Loucy (cell line): ENCODE measurements around the gene APC2.

Experiments used
- H2AFZ ChIP-seq: fragments of 200-600 bp; sonication (generic); 2 replicates; pipeline ENCODE4 v1.6.0; 2016; ENCODE audit warnings: antibody characterized with exemption, mild to moderate bottlenecking, low read length, moderate library complexity
- H3F3A ChIP-seq: fragments of 200-600 bp; 2 replicates; pipeline ENCODE4 v1.6.0; 2016; ENCODE audit warnings: antibody characterized with exemption, low read depth, mild to moderate bottlenecking
- H3K27me3 ChIP-seq: fragments of 200-600 bp; sonication (generic); 2 replicates; pipeline ENCODE4 v1.6.1; 2014; ENCODE audit warnings: low read length, mild to moderate bottlenecking; ENCODE audit not compliant: insufficient read depth, poor library complexity, severe bottlenecking
- H3K36me3 ChIP-seq: fragments of 200-600 bp; sonication (generic); 2 replicates; pipeline ENCODE4 v1.6.1; 2016; ENCODE audit warnings: low read length; ENCODE audit not compliant: insufficient read depth
- H3K4me1 ChIP-seq: fragments of 200-600 bp; sonication (generic); 2 replicates; pipeline ENCODE4 v1.5.1; 2014; ENCODE audit warnings: low read length, mild to moderate bottlenecking; ENCODE audit not compliant: insufficient read depth, poor library complexity, severe bottlenecking
- H3K4me2 ChIP-seq: fragments of 200-600 bp; sonication (generic); 2 replicates; pipeline ENCODE4 v1.6.0; 2014; ENCODE audit warnings: antibody characterized with exemption, low read length, low read depth, mild to moderate bottlenecking; ENCODE audit not compliant: poor library complexity, severe bottlenecking
- H3K4me3 ChIP-seq: fragments of 200-600 bp; sonication (generic); 2 replicates; pipeline ENCODE4 v1.5.1; 2014; ENCODE audit warnings: low read length, mild to moderate bottlenecking, mixed read lengths; ENCODE audit not compliant: poor library complexity, severe bottlenecking
- H3K79me2 ChIP-seq: fragments of 200-600 bp; sonication (generic); 2 replicates; pipeline ENCODE4 v1.6.1; 2014; ENCODE audit warnings: low read length; ENCODE audit not compliant: insufficient read depth
- H3K9ac ChIP-seq: fragments of 200-600 bp; sonication (generic); 2 replicates; pipeline ENCODE4 v1.6.0; 2014; ENCODE audit warnings: mild to moderate bottlenecking, low read depth, low read length, moderate library complexity; ENCODE audit not compliant: poor library complexity, severe bottlenecking
- H3K9me2 ChIP-seq: fragments of 200-600 bp; sonication (generic); replicated peaks from 2 replicates; pipeline ENCODE4 v1.6.1; 2016; ENCODE audit warnings: low read depth, low read length, mixed read lengths
- H3K9me3 ChIP-seq: fragments of 200-600 bp; sonication (generic); 2 replicates; pipeline ENCODE4 v1.6.1; 2014; ENCODE audit warnings: mild to moderate bottlenecking, antibody characterized with exemption, low read length, low read depth; ENCODE audit not compliant: insufficient read depth
- H4K20me1 ChIP-seq: fragments of 200-600 bp; sonication (generic); 2 replicates; pipeline ENCODE4 v1.6.0; 2014; ENCODE audit warnings: antibody characterized with exemption, low read length, mild to moderate bottlenecking; ENCODE audit not compliant: insufficient read depth, poor library complexity, severe bottlenecking
- EZH2phosphoT487 ChIP-seq: fragments of 200-600 bp; IDR thresholded peaks from 2 replicates; pipeline ENCODE4 v1.6.1; 2018; ENCODE audit warnings: antibody characterized with exemption, mild to moderate bottlenecking, moderate library complexity, borderline replicate concordance
- TF ChIP-seq, protein P1 (sequence below): fragments of 200-600 bp; sonication (generic); conservative IDR thresholded peaks from 2 replicates; pipeline ENCODE4 v1.5.1; 2014; ENCODE audit warnings: mild to moderate bottlenecking, antibody characterized with exemption, low read length

Gene APC2

DNA sequence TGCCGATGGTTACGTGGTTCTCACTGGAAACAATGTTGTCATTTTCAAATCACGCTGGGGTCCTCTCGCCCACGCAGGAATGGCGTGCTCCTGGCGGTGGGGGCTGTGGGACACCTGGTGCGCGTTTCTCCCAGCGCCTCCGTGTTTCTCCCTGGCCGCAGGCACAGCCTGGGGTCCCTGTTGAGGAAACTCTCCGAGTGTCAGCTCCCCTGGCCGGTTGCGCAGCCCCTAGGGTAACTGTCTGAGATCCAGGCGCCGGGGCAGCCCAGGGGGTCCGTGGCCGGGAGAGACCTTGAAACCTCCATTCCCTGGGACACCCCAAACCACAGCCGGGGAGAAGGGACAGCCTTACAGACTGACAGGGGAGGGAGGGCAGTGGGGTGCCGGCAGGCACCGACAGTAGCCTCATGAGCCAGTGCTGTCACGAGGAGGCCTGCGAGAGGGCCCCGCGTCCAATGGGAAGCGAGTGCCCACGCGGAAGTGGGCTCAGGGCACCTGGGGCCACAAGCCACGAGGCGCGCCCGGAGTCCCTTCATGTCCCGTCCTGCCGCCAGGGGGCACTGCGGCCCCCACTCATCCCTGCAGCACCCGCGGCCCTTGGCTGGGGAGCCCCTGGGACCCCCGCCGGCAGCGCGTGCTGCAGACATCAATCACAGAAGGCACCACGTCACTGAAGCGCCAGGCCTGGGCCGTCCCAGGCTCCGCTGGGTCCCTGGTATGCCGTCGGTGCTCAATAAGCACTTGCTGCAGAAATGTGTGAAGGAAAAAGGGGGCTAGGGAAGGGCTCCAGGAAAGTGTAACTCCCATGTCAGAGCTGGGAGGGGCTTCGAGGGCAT lies 53.4 kb downstream of the APC2 start:
- H3K79me2 ChIP-seq, result no peaks in the 10 kb centered on the region
- no peaks in the 10 kb centered on the region for H3K9me2 ChIP-seq
- no peaks in the 10 kb centered on the region for H3K9me3 ChIP-seq
- H3K4me1 ChIP-seq, result peaks cover 5% of the 10 kb centered on the region
- no peak overlapping the region for H3K9ac ChIP-seq
- H3K36me3 ChIP-seq, result no peaks in the 10 kb centered on the region
- no peak for TF ChIP-seq EZH2phosphoT487
- TF ChIP-seq, protein P1, sequence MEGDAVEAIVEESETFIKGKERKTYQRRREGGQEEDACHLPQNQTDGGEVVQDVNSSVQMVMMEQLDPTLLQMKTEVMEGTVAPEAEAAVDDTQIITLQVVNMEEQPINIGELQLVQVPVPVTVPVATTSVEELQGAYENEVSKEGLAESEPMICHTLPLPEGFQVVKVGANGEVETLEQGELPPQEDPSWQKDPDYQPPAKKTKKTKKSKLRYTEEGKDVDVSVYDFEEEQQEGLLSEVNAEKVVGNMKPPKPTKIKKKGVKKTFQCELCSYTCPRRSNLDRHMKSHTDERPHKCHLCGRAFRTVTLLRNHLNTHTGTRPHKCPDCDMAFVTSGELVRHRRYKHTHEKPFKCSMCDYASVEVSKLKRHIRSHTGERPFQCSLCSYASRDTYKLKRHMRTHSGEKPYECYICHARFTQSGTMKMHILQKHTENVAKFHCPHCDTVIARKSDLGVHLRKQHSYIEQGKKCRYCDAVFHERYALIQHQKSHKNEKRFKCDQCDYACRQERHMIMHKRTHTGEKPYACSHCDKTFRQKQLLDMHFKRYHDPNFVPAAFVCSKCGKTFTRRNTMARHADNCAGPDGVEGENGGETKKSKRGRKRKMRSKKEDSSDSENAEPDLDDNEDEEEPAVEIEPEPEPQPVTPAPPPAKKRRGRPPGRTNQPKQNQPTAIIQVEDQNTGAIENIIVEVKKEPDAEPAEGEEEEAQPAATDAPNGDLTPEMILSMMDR, result peak; percentile 73
- H2AFZ ChIP-seq, result peak overlapping the region; percentile 74
- no peaks in the 10 kb centered on the region for H3K27me3 ChIP-seq
- no peaks in the 10 kb centered on the region for H4K20me1 ChIP-seq
- H3K4me2 ChIP-seq, result peak overlapping the region; percentile 9
- 0 out of 2 replicates have a peak, but pooled peaks cover 2% of the 10 kb centered on the region for H3F3A ChIP-seq
- H3K4me3 ChIP-seq, result no peak overlapping the region

- Histone ChIP-seq H3K4me3 (no peak overlapping the region), H3K4me1 (peaks cover 8% of the 10 kb centered on the region), H3K4me2 (peak overlapping the region; percentile 9), H3K27me3 (no peaks in the 10 kb centered on the region), H4K20me1 (no peaks in the 10 kb centered on the region), H3K9me2 (no peaks in the 10 kb centered on the region), H3F3A (0 out of 2 replicates have a peak, but pooled peaks cover 6% of the 10 kb centered on the region), H3K36me3 (no peaks in the 10 kb centered on the region), H3K9me3 (no peaks in the 10 kb centered on the region), H3K79me2 (no peaks in the 10 kb centered on the region), H3K9ac (no peak overlapping the region), H2AFZ (peak overlapping the region; percentile 18; the same call in 1 of the 2 replicates)
- TF ChIP-seq, protein P1, result no peak
- TF ChIP-seq EZH2phosphoT487, result no peak
Measured at GRCh38 chr19:1503925-1504773, 54.2 kb downstream of the APC2 start.

GRCh38 chr19:1505012-1505411 lies 55.1 kb downstream of the APC2 start:
- Histone ChIP-seq H3K36me3 (no peaks in the 10 kb centered on the region), H3K9me3 (no peaks in the 10 kb centered on the region), H3K9me2 (no peaks in the 10 kb centered on the region), H3F3A (0 out of 2 replicates have a peak, but pooled peaks cover 6% of the 10 kb centered on the region), H3K9ac (no peak overlapping the region), H3K4me1 (peaks cover 8% of the 10 kb centered on the region), H3K4me3 (no peak overlapping the region), H3K27me3 (no peaks in the 10 kb centered on the region), H3K79me2 (no peaks in the 10 kb centered on the region), H3K4me2 (no peak overlapping the region), H4K20me1 (no peaks in the 10 kb centered on the region), H2AFZ (no peak overlapping the region)
- TF ChIP-seq, protein P1, result no peak
- TF ChIP-seq EZH2phosphoT487, result no peak
